GM10847 (cell line): ENCODE results near the gene MAP3K4.

Experiments
- POLR2A ChIP-seq: IDR thresholded peaks from 2 replicates; pipeline ENCODE4 v1.6.1; 2011; ENCODE audit not compliant: insufficient read length; ENCODE audit errors: extremely low read depth

The MAP3K4 gene

DNA sequence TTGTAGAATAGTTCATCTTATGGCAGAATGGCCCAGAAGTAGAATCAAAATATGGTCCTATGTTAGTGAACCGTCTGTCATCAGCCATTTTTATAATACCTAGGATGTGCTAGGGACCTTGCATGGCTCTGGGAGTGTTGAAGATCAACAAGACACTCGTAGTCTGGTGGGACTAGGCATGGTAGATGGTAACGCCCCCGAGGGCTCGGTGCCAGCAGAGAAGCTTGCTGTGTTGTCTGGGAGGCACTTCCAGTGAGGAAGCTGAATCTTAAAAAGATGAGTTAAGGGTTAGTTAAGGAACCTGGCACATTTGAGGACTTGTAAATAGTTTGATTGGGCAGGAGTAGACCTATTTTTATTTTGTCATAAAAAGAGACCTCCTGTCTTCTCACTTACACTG is 82.4 kb downstream of the MAP3K4 start:
- no peak for TF ChIP-seq POLR2A

DNA sequence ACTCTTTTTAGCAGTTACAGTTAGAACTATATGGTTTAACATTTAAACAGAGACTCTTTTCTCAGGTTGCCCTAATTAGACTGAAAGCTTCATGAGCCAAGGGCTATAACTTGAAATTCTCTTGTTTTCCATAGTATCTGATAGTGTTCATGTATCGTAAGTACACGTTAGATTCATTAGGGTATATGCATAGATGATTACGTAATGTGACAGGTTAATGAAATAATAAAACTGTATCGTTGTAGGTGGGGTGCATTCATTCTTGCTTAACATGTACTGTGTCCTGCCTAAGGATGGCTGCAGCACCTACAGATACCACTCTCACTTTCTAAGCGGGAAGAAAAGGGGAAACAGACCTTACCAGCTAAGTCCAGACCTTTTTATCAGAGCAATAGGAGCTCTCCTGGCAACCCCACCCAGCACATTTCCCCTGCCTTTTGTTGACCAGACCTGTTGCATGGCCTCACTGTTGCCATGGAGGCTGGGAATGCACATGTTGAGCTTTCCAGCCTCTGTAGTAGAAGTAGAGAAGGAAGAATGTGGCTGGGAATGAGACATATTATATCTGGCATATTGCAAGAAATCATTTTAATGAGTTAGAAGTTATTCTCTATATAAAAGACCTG is 83.0 kb downstream of the MAP3K4 start:
- no peak for TF ChIP-seq POLR2A

DNA sequence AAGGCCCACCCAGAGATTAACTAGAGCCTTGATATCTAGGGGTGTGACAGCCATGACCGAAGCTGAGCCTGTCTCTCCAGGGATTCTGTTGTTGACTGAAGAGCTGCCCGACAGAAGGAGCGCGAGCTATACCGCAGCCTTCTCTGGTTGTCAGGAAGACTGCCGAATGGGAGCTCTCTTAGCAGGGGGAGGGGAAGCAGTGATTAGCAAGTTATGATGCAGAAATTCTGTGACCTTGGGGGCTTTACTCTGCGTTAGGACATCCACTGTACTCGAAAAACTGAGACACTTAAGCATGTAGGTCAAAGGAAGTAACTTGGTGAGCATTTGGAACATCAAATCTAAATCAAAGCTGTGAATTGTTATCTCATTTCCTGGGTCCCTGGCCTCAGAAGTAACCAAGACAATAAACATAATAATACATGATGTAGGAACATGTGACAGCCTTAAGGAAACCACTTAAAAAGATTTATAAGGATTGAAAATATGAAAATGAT is 84.7 kb downstream of the MAP3K4 start:
- TF ChIP-seq POLR2A, result no peak

DNA sequence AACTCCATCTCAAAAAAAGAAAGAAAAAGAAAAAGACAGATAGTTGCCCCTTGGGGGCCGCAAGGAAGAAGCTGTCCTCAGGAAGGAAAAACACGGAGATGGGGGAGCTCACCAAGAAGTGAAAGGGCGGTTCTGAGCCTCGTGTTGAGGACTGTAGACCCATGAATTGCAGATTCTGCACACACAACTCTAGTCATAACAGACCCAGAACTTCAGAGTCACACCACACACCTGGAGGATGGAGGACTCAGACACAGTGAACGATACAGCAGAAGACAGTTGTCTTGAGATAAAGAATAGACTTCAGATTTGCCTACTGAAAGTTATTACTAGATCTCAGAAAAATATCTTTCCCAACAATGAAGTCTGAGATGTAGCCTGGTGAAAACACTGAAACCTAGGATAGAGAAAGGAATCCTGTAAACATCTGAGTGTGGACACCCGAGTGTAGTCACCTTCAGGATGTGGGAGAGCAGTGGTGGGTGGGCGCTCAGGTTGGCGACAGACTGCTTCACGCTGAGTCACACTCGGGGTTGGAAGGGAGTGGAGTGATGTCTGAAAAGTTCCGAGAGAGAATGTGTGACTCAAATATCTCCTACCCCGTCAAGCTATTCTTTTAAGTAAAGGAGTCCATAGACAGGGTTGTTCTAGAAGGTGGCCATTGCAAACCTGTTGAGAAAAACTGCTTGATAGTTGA is 88.1 kb downstream of the MAP3K4 start:
- no peak for TF ChIP-seq POLR2A

DNA sequence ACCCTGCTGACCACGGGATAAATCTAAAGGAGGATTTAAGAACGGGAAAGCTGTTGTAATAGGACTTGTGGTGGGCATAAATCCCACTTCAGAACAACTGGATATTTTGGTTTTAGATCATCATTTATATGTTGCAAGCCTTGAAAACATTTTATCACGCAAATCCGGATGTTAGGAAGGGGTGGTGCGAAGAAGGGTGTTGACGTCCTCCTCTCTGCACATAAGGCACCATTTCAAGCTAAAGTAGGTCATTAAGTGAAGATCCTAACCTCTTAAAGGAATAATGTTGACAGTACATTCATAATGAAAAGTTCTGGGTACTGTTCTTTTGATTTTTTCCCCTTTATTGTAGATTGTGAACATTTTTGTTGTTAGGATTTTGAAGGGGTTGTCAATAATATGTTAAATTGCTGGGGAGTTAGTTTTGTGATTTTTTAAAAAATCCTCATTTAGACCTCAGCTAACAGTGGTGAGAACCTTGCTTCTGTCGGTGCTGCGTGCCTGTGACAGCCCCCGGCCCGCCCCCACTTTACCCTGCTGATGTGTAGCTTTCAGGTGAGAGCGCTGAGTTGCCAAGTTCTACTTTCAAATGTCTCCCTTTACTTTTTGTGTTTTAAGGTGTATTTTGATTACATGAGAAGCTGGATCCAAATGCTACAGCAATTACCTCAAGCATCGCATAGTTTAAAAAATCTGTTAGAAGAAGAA is 88.8 kb downstream of the MAP3K4 start:
- no peak for TF ChIP-seq POLR2A

DNA sequence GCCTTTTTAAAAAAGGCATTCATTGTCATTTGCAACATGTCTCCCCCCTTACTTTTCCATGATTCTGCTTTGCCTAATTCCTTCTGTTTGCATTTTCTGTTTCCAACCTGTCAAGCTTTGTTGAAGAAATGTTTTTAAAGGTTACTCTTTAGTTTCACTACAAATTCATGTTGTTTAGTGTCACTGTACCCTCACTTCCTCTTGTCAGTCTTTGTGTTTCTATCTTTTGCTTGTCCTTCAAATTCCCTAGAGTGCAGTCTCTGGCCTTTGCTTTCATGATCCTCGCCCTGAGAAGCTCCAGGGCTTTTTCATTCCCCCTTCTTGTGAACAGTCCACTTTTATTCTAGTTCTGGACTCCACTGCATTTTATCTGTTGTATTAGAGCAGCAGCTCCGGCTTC is 90.6 kb downstream of the MAP3K4 start:
- no peak for TF ChIP-seq POLR2A

DNA sequence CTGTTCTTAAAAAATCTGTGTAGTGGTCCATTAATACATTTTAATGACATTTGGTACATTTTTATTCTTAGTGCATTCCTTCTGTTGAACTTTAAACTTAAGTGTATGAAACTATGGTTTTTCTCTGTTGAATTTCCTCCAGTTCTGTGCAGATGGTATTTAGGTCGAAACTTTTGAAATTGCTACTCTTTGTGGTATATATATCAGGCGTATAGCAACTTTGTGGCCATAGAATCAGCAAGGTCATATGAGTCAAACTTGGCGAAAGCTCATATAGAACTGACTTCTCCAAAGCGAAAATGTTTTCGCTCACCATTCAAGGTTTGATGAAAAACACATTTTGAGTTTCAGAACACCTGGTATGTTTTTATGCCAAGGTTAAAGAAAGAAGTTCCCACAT is 93.7 kb downstream of the MAP3K4 start:
- TF ChIP-seq POLR2A, result no peak

DNA sequence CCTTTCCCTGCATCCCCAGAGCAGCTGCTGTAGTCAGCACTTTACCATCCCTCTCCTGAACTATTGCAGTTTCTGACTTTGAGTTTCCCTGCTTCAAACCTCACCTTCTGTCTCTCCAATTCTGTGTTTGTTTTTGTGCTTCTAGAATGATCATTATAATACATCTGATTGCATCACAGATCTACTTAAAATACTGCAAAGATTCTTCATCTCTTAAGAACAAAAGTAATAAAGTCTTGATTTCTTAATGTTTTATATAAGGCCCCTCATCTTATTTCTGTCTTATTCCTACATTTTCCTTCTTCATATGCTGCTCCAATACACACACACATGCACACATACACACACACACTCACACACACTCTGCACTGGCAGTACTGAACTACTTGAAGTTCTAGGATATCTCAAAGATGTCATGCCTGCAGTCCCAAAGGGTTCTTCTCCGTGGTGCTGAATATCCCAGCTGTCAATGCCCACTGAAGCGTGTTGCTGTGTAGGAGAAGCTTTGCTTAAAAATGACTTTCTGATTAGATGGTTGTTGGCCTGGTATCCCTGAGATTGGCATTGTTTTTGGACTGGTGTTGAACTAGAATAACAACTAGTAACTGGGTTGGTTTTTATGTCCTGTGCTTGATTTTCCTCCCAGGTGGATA is 97.2 kb downstream of the MAP3K4 start:
- no peak for TF ChIP-seq POLR2A

DNA sequence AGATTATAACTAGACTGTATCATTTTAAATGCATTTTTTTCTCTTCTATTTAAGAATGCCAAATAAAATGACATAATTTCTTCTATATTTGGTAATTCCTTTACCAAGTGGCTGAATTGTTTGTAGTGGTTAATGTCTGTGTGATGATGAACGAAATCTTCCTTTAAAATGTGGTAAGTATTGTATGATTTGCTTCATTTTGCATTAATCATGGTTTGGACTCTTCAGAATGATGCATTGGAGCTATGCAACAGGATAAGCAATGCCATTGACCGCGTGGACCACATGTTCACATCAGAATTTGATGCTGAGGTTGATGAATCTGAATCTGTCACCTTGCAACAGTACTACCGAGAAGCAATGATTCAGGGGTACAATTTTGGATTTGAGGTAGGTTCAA is 99.6 kb downstream of the MAP3K4 start:
- TF ChIP-seq POLR2A, result no peak

DNA sequence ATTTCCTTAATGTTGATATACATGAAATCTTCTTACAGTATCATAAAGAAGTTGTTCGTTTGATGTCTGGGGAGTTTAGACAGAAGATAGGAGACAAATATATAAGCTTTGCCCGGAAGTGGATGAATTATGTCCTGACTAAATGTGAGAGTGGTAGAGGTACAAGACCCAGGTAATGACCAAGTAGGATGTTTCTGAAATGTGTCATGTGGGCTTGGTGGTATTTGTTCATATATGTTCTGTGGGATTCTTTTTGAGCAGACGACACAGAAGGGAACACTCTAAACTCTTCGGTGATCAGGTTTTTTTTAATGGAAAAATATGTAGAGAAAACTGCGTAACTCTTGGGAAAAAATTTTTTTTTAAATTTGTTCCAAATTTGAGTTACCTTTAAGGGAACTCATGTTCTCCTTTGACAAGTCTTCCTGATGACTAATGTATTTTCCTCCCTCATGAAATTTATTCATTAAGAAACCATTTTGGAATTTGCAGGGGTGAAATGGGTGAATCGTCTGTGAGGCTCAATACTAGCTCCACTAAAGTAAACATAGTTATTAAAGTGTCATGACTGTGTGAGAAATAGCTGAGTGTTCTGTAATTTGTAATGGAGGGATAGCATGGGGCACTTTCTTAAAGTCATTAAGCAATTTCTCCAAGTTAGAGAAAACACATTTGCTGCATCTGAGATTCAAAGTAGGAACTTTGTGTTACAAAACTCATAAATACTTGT is 100.6 kb downstream of the MAP3K4 start:
- TF ChIP-seq POLR2A, result no peak

DNA sequence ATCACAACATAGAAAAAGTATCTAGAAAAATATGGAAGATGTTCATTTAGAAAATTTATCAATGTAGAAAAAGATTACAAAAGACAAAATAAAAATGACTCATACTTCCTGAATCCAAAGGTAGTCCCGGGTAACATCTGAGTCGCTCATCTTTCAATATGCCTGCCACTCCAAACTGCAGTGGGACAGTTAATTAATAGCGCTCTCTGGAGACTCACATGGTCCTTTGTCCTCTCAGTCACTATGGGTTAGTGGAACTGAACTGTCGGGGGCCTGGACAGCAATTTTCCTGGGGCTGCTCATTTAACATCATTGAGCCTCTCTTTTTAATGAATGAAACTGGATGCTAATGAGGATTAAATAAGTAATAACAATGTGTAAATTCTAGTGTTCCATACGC is 103.4 kb downstream of the MAP3K4 start:
- TF ChIP-seq POLR2A, result no peak

DNA sequence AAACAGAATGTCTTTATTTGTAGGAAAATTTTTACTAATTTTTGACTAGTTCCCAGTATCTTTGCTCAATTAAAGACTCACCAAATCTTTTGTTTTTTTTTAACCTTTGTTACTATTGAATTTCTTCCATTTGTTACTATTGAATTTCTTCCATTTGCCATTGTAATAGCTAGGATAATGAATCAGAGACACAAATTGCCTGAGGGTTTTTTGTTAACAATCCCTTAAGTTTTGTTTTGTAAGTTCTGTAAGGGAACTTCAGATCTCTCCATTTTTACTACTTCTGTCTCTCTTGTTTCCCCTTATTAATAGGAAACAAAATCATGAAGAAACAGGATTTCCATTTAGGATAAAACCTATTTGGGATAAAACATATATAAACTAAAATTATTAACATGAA is 104.3 kb downstream of the MAP3K4 start:
- no peak for TF ChIP-seq POLR2A

DNA sequence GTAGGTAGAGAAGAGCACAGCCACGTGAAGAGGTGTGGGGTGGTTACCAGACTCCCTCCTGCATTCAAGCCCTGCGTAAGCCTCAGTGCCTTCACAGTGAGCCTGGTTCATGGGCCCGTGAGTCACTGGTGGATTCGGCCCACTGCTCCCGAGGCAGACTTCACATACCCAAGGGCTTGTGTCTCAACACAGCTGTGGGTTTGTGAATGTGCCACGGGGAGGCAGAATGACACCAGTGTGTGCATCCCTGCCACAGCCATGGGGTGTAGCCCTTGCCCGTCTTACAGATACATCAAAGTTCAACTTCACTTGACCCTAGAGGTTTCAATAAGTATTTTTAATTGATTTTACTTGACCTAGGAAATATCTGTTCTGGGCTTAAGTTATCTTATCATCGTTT is 108.5 kb downstream of the MAP3K4 start:
- no peak for TF ChIP-seq POLR2A

DNA sequence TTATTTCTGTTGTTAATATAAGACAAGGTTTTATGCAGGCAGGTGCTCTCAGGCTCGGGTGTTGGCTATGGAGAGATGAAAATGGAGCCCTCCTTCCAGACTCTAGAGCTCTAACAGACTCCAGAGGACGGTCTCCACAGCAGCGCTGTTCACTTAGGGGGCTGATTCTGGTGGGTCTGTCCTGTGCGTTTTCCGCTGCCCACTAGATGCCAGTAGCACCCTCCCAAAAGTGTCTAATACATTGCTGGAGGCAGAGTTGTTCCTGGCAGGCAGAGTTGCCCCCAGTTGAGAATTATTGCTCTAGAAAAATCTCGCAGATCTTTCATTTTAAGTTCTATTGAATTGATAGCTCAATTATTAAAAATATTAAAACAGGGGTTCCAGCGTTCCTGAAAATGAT is 109.9 kb downstream of the MAP3K4 start:
- no peak for TF ChIP-seq POLR2A

DNA sequence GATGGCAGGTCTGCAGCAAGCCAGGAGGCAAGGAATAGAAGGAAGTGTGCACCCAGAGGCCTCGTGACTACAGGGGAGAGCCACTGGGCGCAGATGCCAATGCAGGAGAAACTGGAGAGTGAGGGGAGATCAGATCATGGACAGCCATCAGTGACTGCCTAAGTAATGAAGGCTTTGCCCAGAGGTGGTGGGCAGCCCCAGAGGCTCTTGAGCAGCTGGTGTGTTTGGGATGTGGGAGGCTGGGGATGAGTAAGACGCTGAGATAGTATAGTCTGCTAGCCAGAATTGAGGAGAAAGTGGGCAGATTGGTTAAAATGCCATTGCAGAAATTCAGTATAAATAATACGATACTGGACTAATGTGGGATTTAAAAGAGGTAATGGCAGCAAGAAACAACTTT is 111.9 kb downstream of the MAP3K4 start:
- TF ChIP-seq POLR2A, result no peak

DNA sequence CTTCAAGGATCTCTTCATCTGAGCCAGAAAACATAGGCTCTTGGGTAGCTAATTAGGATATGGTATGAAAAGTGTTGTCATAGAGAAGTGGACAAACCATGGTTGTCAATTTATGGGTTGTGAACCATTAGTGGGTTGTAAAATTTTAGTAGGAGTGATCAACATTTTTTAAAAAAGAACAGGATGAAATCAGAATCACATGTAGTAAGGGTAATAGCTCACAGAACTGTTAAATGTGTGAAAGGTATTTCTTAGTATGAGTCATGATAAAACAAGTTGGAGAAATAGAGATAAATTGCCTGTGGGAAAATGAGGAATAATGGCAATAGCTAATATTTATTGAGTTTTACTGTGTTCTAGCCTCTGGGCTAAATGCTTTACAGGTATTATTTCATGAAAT is 113.4 kb downstream of the MAP3K4 start:
- no peak for TF ChIP-seq POLR2A

DNA sequence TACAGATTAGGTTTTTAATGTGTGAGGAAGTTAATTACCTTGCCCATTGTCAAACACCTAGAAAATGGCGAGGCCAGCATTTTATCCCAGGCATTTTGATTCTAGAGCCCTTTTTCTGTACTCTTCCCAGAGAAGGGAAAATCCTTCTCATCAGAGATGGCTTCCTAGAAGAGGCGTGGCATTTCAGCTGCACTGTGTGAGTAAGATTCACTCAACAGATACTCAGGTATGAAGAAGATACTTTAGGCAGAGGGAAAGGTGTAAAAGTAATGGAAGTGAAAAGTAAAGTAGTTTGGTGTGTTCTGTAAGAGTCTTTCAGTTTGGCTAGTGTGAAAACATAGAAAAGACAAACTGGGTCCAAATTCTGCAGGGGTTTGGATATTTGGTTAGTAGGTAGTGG is 113.8 kb downstream of the MAP3K4 start:
- TF ChIP-seq POLR2A, result no peak
